Astrocyte (in vitro differentiated cells and primary cell): Measurements from ENCODE around the gene PDGFC. TPM values are rescaled to one million over a fixed set of nuclear protein-coding genes. Genes with fewer than 3 reads are reported as not detected.

ENCODE experiments used
- DNase-seq: peaks from one replicate; pipeline ENCODE4 v3.0.0-alpha.2; 2010; ENCODE audit warnings: low read depth
- FAIRE-seq: peaks from 2 replicates; lab custom pipeline; 2011; peaks lifted over from hg19 to GRCh38; lab: Jason Lieb, UNC
- H2AFZ ChIP-seq: 2 replicates; pipeline ENCODE4 v1.6.0; 2012; ENCODE audit warnings: low read depth, low read length, inconsistent platforms
- H3K27ac ChIP-seq: 2 replicates; pipeline ENCODE4 v1.5.1; 2011; ENCODE audit warnings: low read depth, low read length, inconsistent platforms
- H3K27me3 ChIP-seq: 2 replicates; pipeline ENCODE4 v1.6.0; 2011; ENCODE audit warnings: low read length, inconsistent platforms; ENCODE audit not compliant: insufficient read depth
- H3K36me3 ChIP-seq: 2 replicates; pipeline ENCODE4 v1.5.1; 2011; ENCODE audit warnings: low read length, inconsistent platforms; ENCODE audit not compliant: insufficient read depth
- H3K4me1 ChIP-seq: 2 replicates; pipeline ENCODE4 v1.5.1; 2011; ENCODE audit warnings: low read length, inconsistent platforms; ENCODE audit not compliant: insufficient read depth
- H3K4me2 ChIP-seq: 2 replicates; pipeline ENCODE4 v1.6.0; 2012; ENCODE audit warnings: low read length, inconsistent platforms
- H3K4me3 ChIP-seq: 2 replicates; pipeline ENCODE4 v1.5.1; 2011; ENCODE audit warnings: low read depth, mild to moderate bottlenecking, low read length, inconsistent platforms; ENCODE audit not compliant: insufficient read depth
- H3K79me2 ChIP-seq: 2 replicates; pipeline ENCODE4 v1.6.0; 2012; ENCODE audit warnings: mild to moderate bottlenecking, low read length, inconsistent platforms; ENCODE audit not compliant: insufficient read depth
- H3K9ac ChIP-seq: 2 replicates; pipeline ENCODE4 v1.6.0; 2012; ENCODE audit warnings: mild to moderate bottlenecking, low read length, inconsistent platforms
- H3K9me3 ChIP-seq: 2 replicates; pipeline ENCODE4 v1.5.1; 2012; ENCODE audit warnings: low read depth, mild to moderate bottlenecking, low read length, inconsistent platforms; ENCODE audit not compliant: insufficient read depth
- H4K20me1 ChIP-seq: 2 replicates; pipeline ENCODE4 v1.6.0; 2012; ENCODE audit warnings: low read length, inconsistent platforms; ENCODE audit not compliant: insufficient read depth
- H3K27ac Mint-ChIP-seq: one replicate; pipeline ENCODE4 v1.8.0; 2021; ENCODE audit warnings: mild to moderate bottlenecking, mixed read lengths; ENCODE audit not compliant: unreplicated experiment
- H3K27me3 Mint-ChIP-seq: one replicate; pipeline ENCODE4 v1.8.0; 2021; ENCODE audit warnings: low read depth, mixed read lengths; ENCODE audit not compliant: unreplicated experiment
- H3K36me3 Mint-ChIP-seq: one replicate; pipeline ENCODE4 v1.8.0; 2021; ENCODE audit warnings: low read depth, mixed read lengths; ENCODE audit not compliant: unreplicated experiment
- H3K4me1 Mint-ChIP-seq: one replicate; pipeline ENCODE4 v1.8.0; 2021; ENCODE audit warnings: low read depth, mixed read lengths; ENCODE audit not compliant: unreplicated experiment
- H3K4me3 Mint-ChIP-seq: one replicate; pipeline ENCODE4 v1.8.0; 2021; ENCODE audit warnings: mild to moderate bottlenecking, moderate library complexity, mixed read lengths; ENCODE audit not compliant: unreplicated experiment
- H3K9me3 Mint-ChIP-seq: one replicate; pipeline ENCODE4 v1.8.0; 2021; ENCODE audit warnings: mild to moderate bottlenecking, mixed read lengths; ENCODE audit not compliant: unreplicated experiment
- EZH2 ChIP-seq: IDR thresholded peaks from 2 replicates; pipeline ENCODE4 v1.6.1; 2012; ENCODE audit warnings: mild to moderate bottlenecking, low read length, inconsistent platforms; ENCODE audit not compliant: insufficient read depth
- total RNA-seq: library from RNA; stranded (reverse); gene quantifications from 2 replicates; pipeline ENCODE4 v1.2.1, GENCODE V29; 2021
- TF ChIP-seq, protein P1 (sequence below): IDR thresholded peaks from 2 replicates; pipeline ENCODE4 v1.5.1; 2011; ENCODE audit warnings: low read depth, mild to moderate bottlenecking, inconsistent platforms, low read length, moderate library complexity; ENCODE audit not compliant: insufficient read depth

The PDGFC gene
- total RNA-seq, 1 donor from 2014 or later = 167 TPM

DNA sequence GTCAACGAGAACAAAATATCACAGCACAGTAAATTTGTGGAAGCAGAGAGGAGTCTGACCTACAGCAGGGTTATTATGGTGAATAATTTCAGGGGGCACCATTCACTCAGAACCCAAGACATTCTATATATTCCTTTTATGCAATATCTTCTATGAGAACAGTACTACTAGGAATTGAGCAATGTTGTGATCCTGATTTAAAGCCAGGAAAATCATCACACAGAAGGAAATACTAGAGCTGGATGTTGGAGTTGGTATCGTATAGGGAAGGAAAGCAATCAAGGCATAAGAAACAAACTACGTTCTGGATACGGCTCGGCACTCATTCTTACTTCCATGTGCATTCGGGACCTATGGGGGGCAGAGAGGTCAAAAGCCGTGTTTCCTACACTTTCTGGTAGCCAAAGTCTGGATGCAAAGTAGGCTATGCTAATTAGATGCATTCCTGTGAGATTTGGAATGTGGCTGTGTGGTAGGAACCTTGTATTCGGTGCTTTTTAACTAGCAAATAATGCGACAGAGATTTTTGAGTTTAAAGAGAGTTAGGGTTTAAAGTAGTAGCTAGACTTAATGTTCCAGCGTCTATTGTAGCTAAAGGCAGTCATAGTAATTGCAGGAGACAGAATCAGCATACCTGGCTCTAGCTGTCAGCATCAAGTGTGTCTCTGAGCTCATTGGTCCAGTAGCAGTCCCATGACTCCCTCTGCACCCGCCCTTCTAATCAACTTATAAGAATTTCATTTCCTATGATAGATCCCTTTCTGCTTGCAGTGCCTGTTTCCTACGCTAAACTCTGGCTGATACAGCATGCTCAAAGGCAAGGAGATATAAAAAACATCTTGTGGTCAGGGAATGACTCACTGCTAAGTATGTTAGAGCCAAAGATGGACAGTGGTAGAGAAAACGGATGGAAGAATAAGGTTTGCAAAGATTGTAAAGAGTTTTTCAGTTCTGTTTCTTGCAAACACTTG is 43.3 kb upstream of the PDGFC start:
- TF ChIP-seq EZH2 = no peak
- TF ChIP-seq, protein P1, sequence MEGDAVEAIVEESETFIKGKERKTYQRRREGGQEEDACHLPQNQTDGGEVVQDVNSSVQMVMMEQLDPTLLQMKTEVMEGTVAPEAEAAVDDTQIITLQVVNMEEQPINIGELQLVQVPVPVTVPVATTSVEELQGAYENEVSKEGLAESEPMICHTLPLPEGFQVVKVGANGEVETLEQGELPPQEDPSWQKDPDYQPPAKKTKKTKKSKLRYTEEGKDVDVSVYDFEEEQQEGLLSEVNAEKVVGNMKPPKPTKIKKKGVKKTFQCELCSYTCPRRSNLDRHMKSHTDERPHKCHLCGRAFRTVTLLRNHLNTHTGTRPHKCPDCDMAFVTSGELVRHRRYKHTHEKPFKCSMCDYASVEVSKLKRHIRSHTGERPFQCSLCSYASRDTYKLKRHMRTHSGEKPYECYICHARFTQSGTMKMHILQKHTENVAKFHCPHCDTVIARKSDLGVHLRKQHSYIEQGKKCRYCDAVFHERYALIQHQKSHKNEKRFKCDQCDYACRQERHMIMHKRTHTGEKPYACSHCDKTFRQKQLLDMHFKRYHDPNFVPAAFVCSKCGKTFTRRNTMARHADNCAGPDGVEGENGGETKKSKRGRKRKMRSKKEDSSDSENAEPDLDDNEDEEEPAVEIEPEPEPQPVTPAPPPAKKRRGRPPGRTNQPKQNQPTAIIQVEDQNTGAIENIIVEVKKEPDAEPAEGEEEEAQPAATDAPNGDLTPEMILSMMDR = no peak
- Histone ChIP-seq H3K79me2 (no peaks in the 10 kb centered on the region), H2AFZ (peak overlapping the region; percentile 18), H3K4me3 (no peak overlapping the region), H3K9me3 (no peaks in the 10 kb centered on the region), H3K27me3 (no peaks in the 10 kb centered on the region), H3K4me2 (peak overlapping the region; percentile 66), H3K4me1 (peaks cover 25% of the 10 kb centered on the region), H3K9ac (no peak overlapping the region), H4K20me1 (no peaks in the 10 kb centered on the region), H3K36me3 (no peaks in the 10 kb centered on the region), H3K27ac (peak overlapping the region; percentile 55)
- FAIRE-seq (peak; percentile 85), DNase-seq (peak; percentile 97)
- Mint-ChIP-seq H3K27me3 (no peaks in the 10 kb centered on the region), H3K9me3 (no peaks in the 10 kb centered on the region), H3K4me3 (peak overlapping the region; percentile 36), H3K27ac (peak overlapping the region; percentile 84), H3K4me1 (peaks cover 32% of the 10 kb centered on the region), H3K36me3 (no peaks in the 10 kb centered on the region)

DNA sequence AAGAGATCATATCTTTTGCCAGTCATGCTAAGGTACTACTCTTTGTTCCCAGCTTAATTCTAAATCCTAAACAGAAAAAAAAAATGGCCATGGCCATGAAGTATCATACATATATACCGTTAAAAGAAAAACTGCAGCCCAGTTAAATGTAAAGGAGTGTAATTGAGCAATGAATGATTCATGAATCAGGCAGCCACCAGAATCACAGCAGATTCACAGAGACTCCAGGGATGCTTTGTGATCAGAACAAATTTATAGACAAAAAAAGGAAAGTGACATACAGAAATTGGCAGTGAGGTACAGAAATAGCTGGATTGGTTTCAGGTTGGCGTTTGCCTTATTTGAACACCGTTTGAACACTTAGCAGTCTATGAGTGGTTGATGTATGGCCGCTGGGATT is 42.1 kb upstream of the PDGFC start:
- peaks cover 32% of the 10 kb centered on the region for H3K4me1 Mint-ChIP-seq
- no peak for FAIRE-seq
- no peaks in the 10 kb centered on the region for H3K27me3 ChIP-seq
- H3K9me3 ChIP-seq = no peaks in the 10 kb centered on the region
- no peaks in the 10 kb centered on the region for H3K36me3 ChIP-seq
- no peaks in the 10 kb centered on the region for H3K27me3 Mint-ChIP-seq
- DNase-seq = peak; percentile 10
- peak overlapping the region; percentile 45 for H3K4me2 ChIP-seq
- H3K9ac ChIP-seq = peak overlapping the region; percentile 13
- no peaks in the 10 kb centered on the region for H3K79me2 ChIP-seq
- no peak overlapping the region for H3K4me3 ChIP-seq
- no peaks in the 10 kb centered on the region for H3K36me3 Mint-ChIP-seq
- H3K9me3 Mint-ChIP-seq = no peaks in the 10 kb centered on the region
- TF ChIP-seq EZH2 = no peak
- TF ChIP-seq, protein P1 = no peak
- H3K4me3 Mint-ChIP-seq = no peak overlapping the region
- H3K27ac Mint-ChIP-seq = peak overlapping the region; percentile 94
- peak overlapping the region; percentile 72 for H3K27ac ChIP-seq
- H2AFZ ChIP-seq = no peak overlapping the region
- H4K20me1 ChIP-seq = no peaks in the 10 kb centered on the region
- H3K4me1 ChIP-seq = peaks cover 25% of the 10 kb centered on the region

DNA sequence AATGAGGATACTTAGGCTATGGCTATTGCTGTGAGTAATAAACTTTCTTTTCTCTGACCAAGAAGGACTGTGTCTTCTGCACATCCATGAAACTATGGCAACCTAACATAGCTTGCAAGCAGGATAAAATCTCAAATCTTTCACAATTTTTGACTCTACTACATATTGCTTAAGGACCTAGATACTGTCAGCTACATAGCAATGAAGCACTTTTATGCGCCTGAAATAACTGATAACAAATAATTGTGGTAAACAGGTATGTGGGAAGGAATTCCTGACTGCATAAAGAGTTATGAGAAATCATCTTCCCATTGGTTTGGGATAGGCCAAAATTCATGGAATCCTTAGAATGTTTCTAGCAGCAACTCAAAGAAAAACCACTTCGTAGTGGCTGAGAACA is 41.2 kb upstream of the PDGFC start:
- Histone ChIP-seq H3K4me1 (peaks cover 25% of the 10 kb centered on the region), H3K4me3 (no peak overlapping the region), H3K27ac (peak overlapping the region; percentile 72), H3K9ac (peak overlapping the region; percentile 13), H3K4me2 (peak overlapping the region; percentile 45), H3K9me3 (no peaks in the 10 kb centered on the region), H3K27me3 (no peaks in the 10 kb centered on the region), H3K36me3 (no peaks in the 10 kb centered on the region), H3K79me2 (no peaks in the 10 kb centered on the region), H4K20me1 (no peaks in the 10 kb centered on the region), H2AFZ (no peak overlapping the region)
- Mint-ChIP-seq H3K4me3 (no peak overlapping the region), H3K27ac (peak overlapping the region; percentile 94), H3K4me1 (peaks cover 32% of the 10 kb centered on the region), H3K9me3 (no peaks in the 10 kb centered on the region), H3K36me3 (no peaks in the 10 kb centered on the region), H3K27me3 (no peaks in the 10 kb centered on the region)
- FAIRE-seq (peak; percentile 90), DNase-seq (peak; percentile 94)
- TF ChIP-seq EZH2 = no peak
- TF ChIP-seq, protein P1 = no peak
